ENCODE measurements around the gene LIN54.

DNA sequence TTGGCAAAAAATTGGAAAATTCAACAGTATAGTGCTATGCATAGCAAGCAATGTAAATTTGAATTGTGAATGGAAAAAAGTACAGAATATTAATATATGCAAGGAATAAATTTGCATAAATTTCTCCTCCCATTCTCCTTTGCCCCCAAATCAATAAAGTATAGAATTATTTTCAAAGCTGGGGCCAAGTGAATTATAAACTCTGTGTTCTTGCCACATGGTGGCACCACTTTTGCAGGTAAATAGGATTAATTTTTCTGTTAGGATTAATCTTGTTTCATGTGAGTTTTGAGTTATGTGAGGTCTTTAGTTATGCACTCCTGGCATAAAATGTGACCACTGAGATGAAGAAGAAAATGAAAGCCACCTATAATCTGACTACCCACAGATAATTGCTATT, 44.3 kb upstream of the LIN54 start:
- no peak for TF ChIP-seq EZH2 (IDR thresholded peaks at IDR 0.05; ENCODE audit: insufficient read depth, low read length)
- TF ChIP-seq, protein P1, sequence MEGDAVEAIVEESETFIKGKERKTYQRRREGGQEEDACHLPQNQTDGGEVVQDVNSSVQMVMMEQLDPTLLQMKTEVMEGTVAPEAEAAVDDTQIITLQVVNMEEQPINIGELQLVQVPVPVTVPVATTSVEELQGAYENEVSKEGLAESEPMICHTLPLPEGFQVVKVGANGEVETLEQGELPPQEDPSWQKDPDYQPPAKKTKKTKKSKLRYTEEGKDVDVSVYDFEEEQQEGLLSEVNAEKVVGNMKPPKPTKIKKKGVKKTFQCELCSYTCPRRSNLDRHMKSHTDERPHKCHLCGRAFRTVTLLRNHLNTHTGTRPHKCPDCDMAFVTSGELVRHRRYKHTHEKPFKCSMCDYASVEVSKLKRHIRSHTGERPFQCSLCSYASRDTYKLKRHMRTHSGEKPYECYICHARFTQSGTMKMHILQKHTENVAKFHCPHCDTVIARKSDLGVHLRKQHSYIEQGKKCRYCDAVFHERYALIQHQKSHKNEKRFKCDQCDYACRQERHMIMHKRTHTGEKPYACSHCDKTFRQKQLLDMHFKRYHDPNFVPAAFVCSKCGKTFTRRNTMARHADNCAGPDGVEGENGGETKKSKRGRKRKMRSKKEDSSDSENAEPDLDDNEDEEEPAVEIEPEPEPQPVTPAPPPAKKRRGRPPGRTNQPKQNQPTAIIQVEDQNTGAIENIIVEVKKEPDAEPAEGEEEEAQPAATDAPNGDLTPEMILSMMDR (IDR thresholded peaks at IDR 0.05; ENCODE audit: insufficient read depth, low read depth, low read length) = peak; percentile 37

Data from astrocyte (in vitro differentiated cells and primary cell).